ENCODE results near the gene EPX.

The EPX gene

GRCh38 chr17:58204796-58205195 is 12.3 kb downstream of the EPX start:
- no peak for DNase-seq (ENCODE audit: extremely low read depth, low read depth)
- H3K4me3 ChIP-seq (replicated peaks; ENCODE audit: low read depth, low read length), result no peak overlapping the region
- TF ChIP-seq CTCF (IDR thresholded peaks at IDR 0.05; ENCODE audit: low read depth, low read length, missing control alignments), result no peak

GRCh38 chr17:58205936-58206335 is 13.4 kb downstream of the EPX start:
- DNase-seq (ENCODE audit: extremely low read depth, low read depth), result no peak
- H3K4me3 ChIP-seq (replicated peaks; ENCODE audit: low read depth, low read length), result no peak overlapping the region
- no peak for TF ChIP-seq CTCF (IDR thresholded peaks at IDR 0.05; ENCODE audit: low read depth, low read length, missing control alignments)

- no peak for DNase-seq (ENCODE audit: extremely low read depth, low read depth)
- TF ChIP-seq CTCF (IDR thresholded peaks at IDR 0.05; ENCODE audit: low read depth, low read length, missing control alignments), result no peak
- H3K4me3 ChIP-seq (replicated peaks; ENCODE audit: low read depth, low read length), result no peak overlapping the region
These were observed 14.9 kb downstream of the EPX start for GRCh38 chr17:58207451-58207850.

- no peak for TF ChIP-seq CTCF (IDR thresholded peaks at IDR 0.05; ENCODE audit: low read depth, low read length, missing control alignments)
- H3K4me3 ChIP-seq (replicated peaks; ENCODE audit: low read depth, low read length), result no peak overlapping the region
- DNase-seq (ENCODE audit: extremely low read depth, low read depth), result no peak
These were observed 15.8 kb downstream of the EPX start for GRCh38 chr17:58208344-58208743.

- no peak overlapping the region for H3K4me3 ChIP-seq (replicated peaks; ENCODE audit: low read depth, low read length)
- TF ChIP-seq CTCF (IDR thresholded peaks at IDR 0.05; ENCODE audit: low read depth, low read length, missing control alignments), result peak; percentile 18
- DNase-seq (ENCODE audit: extremely low read depth, low read depth), result no peak
These were observed 18.4 kb downstream of the EPX start for GRCh38 chr17:58210922-58211321.

GRCh38 chr17:58215685-58216084 is 23.2 kb downstream of the EPX start:
- peak; percentile 5 for TF ChIP-seq CTCF (IDR thresholded peaks at IDR 0.05; ENCODE audit: low read depth, low read length, missing control alignments)

GRCh38 chr17:58217766-58218165 is 25.2 kb downstream of the EPX start:
- no peak overlapping the region for H3K4me3 ChIP-seq (replicated peaks; ENCODE audit: low read depth, low read length)
- DNase-seq (ENCODE audit: extremely low read depth, low read depth), result no peak
- no peak for TF ChIP-seq CTCF (IDR thresholded peaks at IDR 0.05; ENCODE audit: low read depth, low read length, missing control alignments)

More at GRCh38 chr17:58215685-58216084, 23.2 kb downstream of the EPX start:
- DNase-seq (ENCODE audit: extremely low read depth, low read depth), result no peak
- H3K4me3 ChIP-seq (replicated peaks; ENCODE audit: low read depth, low read length), result no peak overlapping the region

Data from HFF-Myc (cell line).